Measurements from ENCODE around the gene COL4A2. TPM values are rescaled to one million over a fixed set of nuclear protein-coding genes. Genes with fewer than 3 reads are reported as not detected.
A peak's percentile ranks its signal among the peaks of the same experiment; 100 is the strongest.

Gene COL4A2
- total and polyA plus RNA-seq, 8 donors = 18.4 to 130 (median 43.8) TPM

DNA sequence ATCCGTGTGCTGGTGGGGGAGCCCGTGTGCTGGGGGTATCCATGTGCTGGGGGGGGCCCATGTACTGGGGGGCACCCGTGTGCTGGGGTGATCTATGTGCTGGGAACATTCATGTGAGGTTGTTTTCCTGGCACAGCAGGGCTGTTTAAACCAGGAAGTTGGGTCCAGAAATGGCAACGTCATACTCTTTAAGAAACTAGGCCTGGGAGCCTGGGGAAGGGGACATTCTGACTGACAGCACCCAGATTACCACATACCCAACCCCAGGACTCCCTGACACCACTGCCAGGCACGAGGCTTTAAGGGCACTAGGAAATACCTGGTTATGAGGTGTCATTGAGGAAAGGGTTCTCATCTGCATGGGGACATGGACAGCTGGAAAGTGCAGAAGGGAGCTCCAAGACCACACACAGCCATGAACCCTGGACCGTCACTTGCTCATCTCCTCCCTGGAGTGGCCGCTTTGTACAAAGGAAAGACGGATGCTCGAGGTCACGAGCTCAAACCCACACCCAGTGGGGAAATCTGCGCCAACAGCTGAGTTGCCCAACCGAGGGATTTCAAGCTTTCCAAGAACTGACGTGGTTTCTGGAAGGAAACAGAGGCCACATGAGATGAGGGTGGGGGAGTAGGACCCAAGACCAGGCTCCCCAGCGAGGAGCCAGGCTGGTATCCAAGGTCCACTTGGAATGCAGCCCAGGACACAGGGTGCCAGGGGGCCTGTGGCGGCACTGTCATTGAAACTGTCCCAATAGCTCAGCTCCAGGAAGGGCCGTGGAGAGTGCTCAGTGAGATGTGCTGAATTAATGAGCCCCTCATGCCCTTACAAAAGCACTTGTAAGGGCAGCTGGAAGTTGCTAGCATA lies 213.6 kb downstream of the COL4A2 start:
- Histone ChIP-seq H3K36me3 (peaks cover 0 to 12% (median 0%) of the 10 kb centered on the region in 3 donors), H3K27me3 (no peaks in the 10 kb centered on the region), H3K4me1 (peaks cover 15 to 26% (median 23%) of the 10 kb centered on the region in 3 donors), H3K9me3 (no peaks in the 10 kb centered on the region), H3K4me3 (no peak overlapping the region), H3K27ac (peak overlapping the region in 2 of 4 donors; percentile 70)
- no peak for FAIRE-seq
- intact Hi-C loops (cut with DNase I) = no loop called here
- ATAC-seq = peak; percentile 42 to 72 (median 67)
- TF ChIP-seq, protein P1, sequence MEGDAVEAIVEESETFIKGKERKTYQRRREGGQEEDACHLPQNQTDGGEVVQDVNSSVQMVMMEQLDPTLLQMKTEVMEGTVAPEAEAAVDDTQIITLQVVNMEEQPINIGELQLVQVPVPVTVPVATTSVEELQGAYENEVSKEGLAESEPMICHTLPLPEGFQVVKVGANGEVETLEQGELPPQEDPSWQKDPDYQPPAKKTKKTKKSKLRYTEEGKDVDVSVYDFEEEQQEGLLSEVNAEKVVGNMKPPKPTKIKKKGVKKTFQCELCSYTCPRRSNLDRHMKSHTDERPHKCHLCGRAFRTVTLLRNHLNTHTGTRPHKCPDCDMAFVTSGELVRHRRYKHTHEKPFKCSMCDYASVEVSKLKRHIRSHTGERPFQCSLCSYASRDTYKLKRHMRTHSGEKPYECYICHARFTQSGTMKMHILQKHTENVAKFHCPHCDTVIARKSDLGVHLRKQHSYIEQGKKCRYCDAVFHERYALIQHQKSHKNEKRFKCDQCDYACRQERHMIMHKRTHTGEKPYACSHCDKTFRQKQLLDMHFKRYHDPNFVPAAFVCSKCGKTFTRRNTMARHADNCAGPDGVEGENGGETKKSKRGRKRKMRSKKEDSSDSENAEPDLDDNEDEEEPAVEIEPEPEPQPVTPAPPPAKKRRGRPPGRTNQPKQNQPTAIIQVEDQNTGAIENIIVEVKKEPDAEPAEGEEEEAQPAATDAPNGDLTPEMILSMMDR (IDR thresholded peaks at IDR 0.05) = no peak
- WGBS, 2 donors = 40 to 50% methylated on average over 16 of the region's 16 CpGs
- DNase-seq = peak; percentile 41 to 75 (median 66)

GRCh38 chr13:110521296-110521680 lies 214.2 kb downstream of the COL4A2 start:
- DNase-seq = peak in 2 of 6 donors; percentile 15 to 41
- Histone ChIP-seq H3K27me3 (no peaks in the 10 kb centered on the region), H3K36me3 (peaks cover 0 to 12% (median 0%) of the 10 kb centered on the region in 3 donors), H3K4me3 (no peak overlapping the region), H3K27ac (peak overlapping the region in 2 of 4 donors; percentile 70), H3K4me1 (peaks cover 21 to 33% (median 29%) of the 10 kb centered on the region in 3 donors), H3K9me3 (no peaks in the 10 kb centered on the region)
- TF ChIP-seq, protein P1 (IDR thresholded peaks at IDR 0.05) = no peak
- intact Hi-C loops (cut with DNase I) = no loop called here
- no peak for FAIRE-seq
- no peak for ATAC-seq
- 81 to 85% methylated on average over 10 of the region's 10 CpGs for WGBS, 2 donors

DNA sequence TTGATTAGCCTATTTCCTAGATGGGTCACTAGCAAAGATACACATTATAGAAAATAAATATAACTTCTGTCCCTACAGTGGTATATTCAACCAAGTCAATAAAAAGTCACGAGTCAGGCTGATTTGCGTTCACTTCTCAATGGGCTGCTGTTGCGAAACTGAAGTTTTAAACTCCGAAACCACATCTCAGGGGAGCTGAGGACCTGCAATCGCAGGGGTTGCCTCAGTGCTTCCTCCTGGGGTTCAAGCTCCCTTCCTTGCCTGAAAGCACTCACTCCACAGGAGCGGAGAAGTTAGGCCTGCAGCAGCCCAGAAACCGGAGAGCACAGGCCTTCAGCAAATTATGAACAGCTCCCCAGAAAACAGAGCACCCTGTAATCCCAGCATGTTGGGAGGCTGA lies 214.9 kb downstream of the COL4A2 start:
- TF ChIP-seq, protein P1 (IDR thresholded peaks at IDR 0.05) = no peak
- H3K36me3 ChIP-seq = peaks cover 0 to 12% (median 0%) of the 10 kb centered on the region in 3 donors
- DNase-seq = peak in 1 of 6 donors; percentile 6
- ATAC-seq = no peak
- intact Hi-C loops (cut with DNase I) = no loop called here
- no peak for FAIRE-seq
- no peaks in the 10 kb centered on the region for H3K27me3 ChIP-seq
- no peaks in the 10 kb centered on the region for H3K9me3 ChIP-seq
- peak overlapping the region in 2 of 4 donors; percentile 70 for H3K27ac ChIP-seq
- peaks cover 28 to 39% (median 36%) of the 10 kb centered on the region in 3 donors for H3K4me1 ChIP-seq
- H3K4me3 ChIP-seq = no peak overlapping the region
- 93 to 96% methylated on average over 7 of the region's 7 CpGs for WGBS, 2 donors

DNA sequence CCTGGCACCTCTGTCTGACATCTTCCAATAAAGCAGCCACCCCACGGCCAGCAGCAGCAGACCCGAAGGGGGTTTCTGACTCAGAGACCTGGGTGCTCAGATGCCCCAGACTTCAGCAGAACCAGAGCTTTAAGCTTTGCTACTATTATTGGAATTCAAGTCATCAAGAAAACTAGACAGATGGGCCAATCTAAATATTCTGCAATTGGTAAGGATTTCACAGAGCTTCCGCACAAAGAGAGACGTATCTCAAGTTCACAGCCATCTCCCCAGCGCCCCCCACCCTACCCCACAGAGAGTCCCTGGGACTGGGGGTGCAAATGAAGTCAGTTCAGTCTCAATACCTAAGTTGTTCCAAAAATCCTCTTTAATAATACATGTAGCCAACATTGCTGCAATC lies 215.6 kb downstream of the COL4A2 start:
- Histone ChIP-seq H3K4me1 (peaks cover 34 to 43% (median 43%) of the 10 kb centered on the region in 3 donors), H3K9me3 (no peaks in the 10 kb centered on the region), H3K27ac (no peak overlapping the region), H3K27me3 (no peaks in the 10 kb centered on the region), H3K36me3 (peaks cover 0 to 12% (median 0%) of the 10 kb centered on the region in 3 donors), H3K4me3 (no peak overlapping the region)
- intact Hi-C loops (cut with DNase I) = no loop called here
- 90 to 95% methylated on average over 5 of the region's 5 CpGs for WGBS, 2 donors
- peak in 1 of 6 donors; percentile 8 for DNase-seq
- ATAC-seq = no peak
- TF ChIP-seq, protein P1 (IDR thresholded peaks at IDR 0.05) = no peak
- FAIRE-seq = no peak

GRCh38 chr13:110523180-110523579 lies 216.1 kb downstream of the COL4A2 start:
- H3K36me3 ChIP-seq = peaks cover 0 to 12% (median 0%) of the 10 kb centered on the region in 3 donors
- no peak for ATAC-seq
- intact Hi-C loops (cut with DNase I) = no loop called here
- no peak overlapping the region for H3K4me3 ChIP-seq
- no peaks in the 10 kb centered on the region for H3K27me3 ChIP-seq
- H3K27ac ChIP-seq = no peak overlapping the region
- no peak for FAIRE-seq
- no peaks in the 10 kb centered on the region for H3K9me3 ChIP-seq
- WGBS, 2 donors = 86 to 91% methylated on average over 9 of the region's 9 CpGs
- H3K4me1 ChIP-seq = peaks cover 37 to 47% (median 47%) of the 10 kb centered on the region in 3 donors
- TF ChIP-seq, protein P1 (IDR thresholded peaks at IDR 0.05) = no peak
- peak in 2 of 6 donors; percentile 28 to 46 for DNase-seq

Data from pancreas (tissue), 10 donors.